Mesenchymal stem cell (in vitro differentiated cells and primary cell): ENCODE results near the gene RGS13.
A peak's percentile ranks its signal among the peaks of the same experiment; 100 is the strongest.

Experiments used
- DNase-seq: peaks from one replicate; pipeline ENCODE4 v3.0.0-alpha.2; 2013
- H2AFZ ChIP-seq: one replicate; pipeline ENCODE4 v1.6.1; 2013; ENCODE audit warnings: low read depth, mild to moderate bottlenecking, control low read depth, inconsistent platforms, low read length, moderate library complexity
- H2AK5ac ChIP-seq: 2 replicates; pipeline ENCODE4 v1.6.1; 2013; ENCODE audit warnings: low read length, moderate library complexity, mild to moderate bottlenecking, inconsistent platforms; ENCODE audit not compliant: severe bottlenecking
- H2BK120ac ChIP-seq: one replicate; pipeline ENCODE4 v1.6.1; 2013; ENCODE audit warnings: low read depth, mild to moderate bottlenecking, inconsistent platforms, low read length, moderate library complexity
- H2BK12ac ChIP-seq, 2 experiments: one replicate each; pipeline ENCODE4 v1.6.1; 2013; ENCODE audit warnings: inconsistent platforms in 2 of 2, low read length in 2 of 2, mild to moderate bottlenecking in 2 of 2, moderate library complexity in 2 of 2, control low read depth in 1 of 2
- H2BK15ac ChIP-seq: one replicate; pipeline ENCODE4 v1.6.1; 2013; ENCODE audit warnings: mild to moderate bottlenecking, low read depth, inconsistent platforms; ENCODE audit not compliant: poor library complexity, severe bottlenecking
- H2BK5ac ChIP-seq: 2 replicates; pipeline ENCODE4 v1.6.1; 2013; ENCODE audit warnings: low read depth, mild to moderate bottlenecking, low read length, control low read depth, inconsistent platforms; ENCODE audit not compliant: poor library complexity, severe bottlenecking
- H3K14ac ChIP-seq, 2 experiments: one replicate each; pipeline ENCODE4 v1.6.1; 2013; ENCODE audit warnings: inconsistent platforms in 2 of 2, low read length in 2 of 2, control low read depth in 1 of 2, mild to moderate bottlenecking in 1 of 2, moderate library complexity in 1 of 2
- H3K18ac ChIP-seq, 2 experiments: one replicate each; pipeline ENCODE4 v1.6.1; 2013; ENCODE audit warnings: inconsistent platforms in 2 of 2, low read length in 2 of 2, control low read depth in 1 of 2, low read depth in 1 of 2, mild to moderate bottlenecking in 1 of 2
- H3K23ac ChIP-seq, 2 experiments: one replicate each; pipeline ENCODE4 v1.6.1; 2013; ENCODE audit warnings: inconsistent platforms in 2 of 2, low read length in 2 of 2, mild to moderate bottlenecking in 2 of 2, moderate library complexity in 2 of 2, control low read depth in 1 of 2
- H3K27ac ChIP-seq: 2 replicates; pipeline ENCODE4 v1.5.1; 2013; ENCODE audit warnings: mild to moderate bottlenecking, moderate library complexity, low read length, control low read depth, inconsistent platforms; ENCODE audit not compliant: poor library complexity, severe bottlenecking
- H3K27me3 ChIP-seq, 2 experiments: 2 replicates each; pipeline versions ENCODE4 v1.6.1 to v1.7.0; 2013; ENCODE audit warnings: low read length in 2 of 2, mild to moderate bottlenecking in 2 of 2, moderate library complexity in 2 of 2, control low read depth in 1 of 2, inconsistent platforms in 1 of 2; ENCODE audit not compliant: control insufficient read depth in 1 of 2, insufficient read depth in 1 of 2
- H3K36me3 ChIP-seq, 2 experiments: 2 replicates each; pipeline versions ENCODE4 v1.6.1 to v1.7.0; 2013; ENCODE audit warnings: low read length in 2 of 2, control low read depth in 1 of 2, inconsistent platforms in 1 of 2, low read depth in 1 of 2, mild to moderate bottlenecking in 1 of 2; ENCODE audit not compliant: insufficient read depth in 2 of 2, control insufficient read depth in 1 of 2
- H3K4ac ChIP-seq, 2 experiments: one replicate each; pipeline ENCODE4 v1.6.1; 2013; ENCODE audit warnings: inconsistent platforms in 2 of 2, low read length in 2 of 2, mild to moderate bottlenecking in 2 of 2, moderate library complexity in 2 of 2, control low read depth in 1 of 2, low read depth in 1 of 2
- H3K4me1 ChIP-seq: 2 replicates; pipeline ENCODE4 v1.6.1; 2013; ENCODE audit warnings: low read depth, low read length, control low read depth; ENCODE audit not compliant: control insufficient read depth, insufficient read depth
- H3K4me2 ChIP-seq: 2 replicates; pipeline ENCODE4 v1.6.1; 2013; ENCODE audit warnings: low read length, mild to moderate bottlenecking, inconsistent platforms; ENCODE audit not compliant: poor library complexity, severe bottlenecking
- H3K4me3 ChIP-seq, 2 experiments: 2 replicates each; pipeline versions ENCODE4 v1.5.1 to v1.7.0; 2013; ENCODE audit warnings: low read length in 2 of 2, mild to moderate bottlenecking in 2 of 2, control low read depth in 1 of 2, low read depth in 1 of 2; ENCODE audit not compliant: insufficient read depth in 1 of 2
- H3K79me1 ChIP-seq: replicated peaks from 2 replicates; pipeline ENCODE4 v1.6.1; 2013; ENCODE audit warnings: mild to moderate bottlenecking, control low read depth, low read length, inconsistent platforms; ENCODE audit not compliant: poor library complexity, severe bottlenecking
- H3K9ac ChIP-seq: 2 replicates; pipeline ENCODE4 v1.7.0; 2013; ENCODE audit warnings: mild to moderate bottlenecking, low read length, moderate library complexity
- H3K9me3 ChIP-seq: 2 replicates; pipeline ENCODE4 v1.7.0; 2013; ENCODE audit warnings: mild to moderate bottlenecking, low read length; ENCODE audit not compliant: control insufficient read depth
- H4K8ac ChIP-seq: one replicate; pipeline ENCODE4 v1.6.1; 2013; ENCODE audit warnings: inconsistent platforms, mild to moderate bottlenecking, low read length, moderate library complexity
- H4K91ac ChIP-seq: one replicate; pipeline ENCODE4 v1.6.1; 2013; ENCODE audit warnings: mild to moderate bottlenecking, low read length, inconsistent platforms
- WGBS: methylation state at CpG from one replicate; pipeline ENCODE4 v1.1.7; 2013; ENCODE audit warnings: mixed read lengths; 5-methylcytosine and 5-hydroxymethylcytosine counted together

RGS13 gene

GRCh38 chr1:192635041-192635440, 906 bp upstream of the RGS13 start:
- 100% methylated on average over 1 of the region's 2 CpGs for WGBS
- H4K8ac ChIP-seq = peak overlapping the region; percentile 41
- H4K91ac ChIP-seq = no peak overlapping the region

GRCh38 chr1:192639607-192640368, 3.8 kb downstream of the RGS13 start:
- Histone ChIP-seq H3K4ac (no peak overlapping the region), H2BK5ac (peak overlapping the region; percentile 31), H4K91ac (no peak overlapping the region), H3K23ac (no peak overlapping the region), H3K9me3 (no peaks in the 10 kb centered on the region), H2BK12ac (no peak overlapping the region), H3K4me1 (no peaks in the 10 kb centered on the region), H2BK15ac (no peak overlapping the region), H3K9ac (no peak overlapping the region), H3K79me1 (no peaks in the 10 kb centered on the region), H3K14ac (no peak overlapping the region), H3K4me3 (no peak overlapping the region), H3K36me3 (no peaks in the 10 kb centered on the region), H3K4me2 (no peak overlapping the region), H2AK5ac (no peak overlapping the region), H2AFZ (no peak overlapping the region), H4K8ac (no peak overlapping the region), H3K27ac (no peak overlapping the region), H3K18ac (no peak overlapping the region), H2BK120ac (no peak overlapping the region), H3K27me3 (no peaks in the 10 kb centered on the region)
- peak; percentile 66 for DNase-seq
- WGBS = 82% methylated on average over 2 of the region's 4 CpGs

More at GRCh38 chr1:192635041-192635440, 906 bp upstream of the RGS13 start:
- H2BK120ac ChIP-seq = no peak overlapping the region
- H2BK15ac ChIP-seq = no peak overlapping the region
- H3K9ac ChIP-seq = no peak overlapping the region
- H3K23ac ChIP-seq = no peak overlapping the region
- no peaks in the 10 kb centered on the region for H3K79me1 ChIP-seq
- no peaks in the 10 kb centered on the region for H3K4me1 ChIP-seq
- H3K14ac ChIP-seq = no peak overlapping the region
- no peak overlapping the region for H2AFZ ChIP-seq
- no peak overlapping the region for H2AK5ac ChIP-seq
- no peak overlapping the region for H3K4me2 ChIP-seq
- no peak overlapping the region for H3K4ac ChIP-seq
- H3K27me3 ChIP-seq = no peaks in the 10 kb centered on the region
- no peak overlapping the region for H3K4me3 ChIP-seq
- DNase-seq = no peak
- H3K36me3 ChIP-seq = no peaks in the 10 kb centered on the region
- no peak overlapping the region for H3K18ac ChIP-seq
- H3K9me3 ChIP-seq = no peaks in the 10 kb centered on the region
- no peak overlapping the region for H3K27ac ChIP-seq
- no peak overlapping the region for H2BK5ac ChIP-seq
- H2BK12ac ChIP-seq = no peak overlapping the region

GRCh38 chr1:192652159-192652558, 16.2 kb downstream of the RGS13 start:
- H3K79me1 ChIP-seq = no peaks in the 10 kb centered on the region
- no peaks in the 10 kb centered on the region for H3K36me3 ChIP-seq
- H3K14ac ChIP-seq = peak overlapping the region in 1 of 2 experiments; percentile 62
- no peak overlapping the region for H3K27ac ChIP-seq
- no peak overlapping the region for H2BK5ac ChIP-seq
- no peaks in the 10 kb centered on the region for H3K27me3 ChIP-seq
- H2BK15ac ChIP-seq = no peak overlapping the region
- H4K8ac ChIP-seq = no peak overlapping the region
- H2AK5ac ChIP-seq = no peak overlapping the region
- H3K23ac ChIP-seq = no peak overlapping the region
- no peak overlapping the region for H2BK12ac ChIP-seq
- H3K9ac ChIP-seq = no peak overlapping the region
- no peak overlapping the region for H2BK120ac ChIP-seq
- no peak overlapping the region for H4K91ac ChIP-seq
- no peaks in the 10 kb centered on the region for H3K4me1 ChIP-seq
- H3K4me2 ChIP-seq = no peak overlapping the region
- no peak overlapping the region for H3K4me3 ChIP-seq
- H3K18ac ChIP-seq = no peak overlapping the region
- H3K4ac ChIP-seq = no peak overlapping the region
- no peak for DNase-seq
- no peaks in the 10 kb centered on the region for H3K9me3 ChIP-seq
- 92% methylated on average over 1 of the region's 1 CpG for WGBS
- no peak overlapping the region for H2AFZ ChIP-seq

- DNase-seq = no peak
- Histone ChIP-seq H2AFZ (no peak overlapping the region), H2BK120ac (no peak overlapping the region)
Measured at GRCh38 chr1:192654120-192654519, 18.2 kb downstream of the RGS13 start.

More at GRCh38 chr1:192654120-192654519, 18.2 kb downstream of the RGS13 start:
- no peak overlapping the region for H3K27ac ChIP-seq
- no peak overlapping the region for H4K8ac ChIP-seq
- no peaks in the 10 kb centered on the region for H3K36me3 ChIP-seq
- H3K9ac ChIP-seq = peak overlapping the region; percentile 53
- H3K14ac ChIP-seq = no peak overlapping the region
- no peaks in the 10 kb centered on the region for H3K9me3 ChIP-seq
- H3K18ac ChIP-seq = no peak overlapping the region
- no peak overlapping the region for H3K23ac ChIP-seq
- no peaks in the 10 kb centered on the region for H3K27me3 ChIP-seq
- H3K79me1 ChIP-seq = no peaks in the 10 kb centered on the region
- no peak overlapping the region for H3K4me3 ChIP-seq
- H2BK15ac ChIP-seq = no peak overlapping the region
- no peaks in the 10 kb centered on the region for H3K4me1 ChIP-seq
- H4K91ac ChIP-seq = no peak overlapping the region
- H3K4ac ChIP-seq = no peak overlapping the region
- H2BK5ac ChIP-seq = no peak overlapping the region
- no peak overlapping the region for H2BK12ac ChIP-seq
- no peak overlapping the region for H3K4me2 ChIP-seq
- no peak overlapping the region for H2AK5ac ChIP-seq
